GDM1 (cell line): Measurements from ENCODE around the gene CRYAA.
"Not testable (repeated sequence)": the region's sequence is repeated elsewhere in the genome, so short reads cannot be mapped to it uniquely, and the experiment has no call there.

ENCODE experiments used
- DNase-seq: peaks from one replicate; lab custom pipeline; 2025; lab: John Stamatoyannopoulos, UW

Gene CRYAA

GRCh38 chr21:43168708-43169107 lies at the start of gene CRYAA:
TSS of gene CRYAA (plus strand) at chr21:43169008. CDS start at chr21:43169100, 92 bp downstream.
- not testable (repeated sequence) for DNase-seq

DNA sequence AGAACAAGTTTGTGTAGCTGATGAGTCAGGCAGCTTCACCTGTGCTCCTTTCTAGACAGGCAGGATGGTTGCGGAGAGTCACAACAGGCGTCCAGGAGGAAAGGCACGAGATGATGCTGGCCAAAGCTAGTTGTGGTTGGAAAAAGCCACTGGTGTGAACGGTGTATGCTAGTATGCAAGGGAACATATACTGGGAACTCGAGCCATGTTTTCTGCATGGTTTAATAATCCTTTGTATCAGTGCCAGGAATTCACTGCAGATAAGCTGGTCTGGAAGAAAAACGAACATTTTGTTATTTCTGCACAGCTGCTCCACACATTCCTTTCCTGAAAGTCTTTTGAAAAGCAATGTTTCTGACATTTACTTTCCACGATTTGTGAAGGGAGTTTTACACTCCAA lies 38.7 kb upstream of the CRYAA start:
- not testable (repeated sequence) for DNase-seq

DNA sequence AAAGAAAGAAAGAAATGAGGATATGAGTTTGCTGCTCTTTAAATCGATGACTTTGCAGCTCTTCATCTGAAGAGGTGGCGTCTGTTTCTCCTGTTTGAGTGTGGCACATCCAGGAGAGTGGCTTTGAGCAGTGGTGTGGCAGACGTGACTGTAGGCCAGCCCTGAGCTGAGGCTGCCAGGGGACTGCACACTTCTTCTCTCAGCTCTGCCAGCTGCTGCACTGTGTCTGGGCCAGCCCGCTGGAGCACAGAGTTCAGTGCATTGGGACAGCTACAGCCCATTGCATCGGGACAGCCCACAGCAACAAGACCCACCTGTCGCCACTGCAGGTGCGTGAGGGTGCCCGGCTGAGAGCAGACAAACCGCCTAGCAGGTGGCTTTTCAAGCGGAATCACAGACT lies 34.3 kb upstream of the CRYAA start:
- not testable (repeated sequence) for DNase-seq

GRCh38 chr21:43138944-43139343 lies 29.9 kb upstream of the CRYAA start:
- not testable (repeated sequence) for DNase-seq

- not testable (repeated sequence) for DNase-seq
These were observed 27.4 kb upstream of the CRYAA start for GRCh38 chr21:43141407-43141806.

DNA sequence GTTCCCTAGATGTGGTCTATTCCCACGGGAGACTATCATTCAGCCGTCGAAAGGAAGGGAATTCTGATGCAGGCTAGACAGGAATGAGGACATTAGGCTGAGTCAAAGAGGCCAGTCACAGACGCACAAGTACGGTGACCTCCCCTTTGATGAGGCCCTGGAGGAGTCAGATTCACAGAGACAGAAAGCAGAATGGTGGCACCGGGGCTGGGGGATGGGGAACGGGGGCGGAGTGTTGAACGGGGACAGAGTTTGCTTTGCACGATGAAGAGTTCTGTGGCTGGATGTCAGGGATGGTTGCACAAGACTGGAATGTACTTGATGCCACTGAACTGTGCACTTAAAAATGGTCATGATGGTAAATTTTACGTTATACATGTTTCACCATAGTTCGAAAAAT lies 22.2 kb upstream of the CRYAA start:
- not testable (repeated sequence) for DNase-seq

DNA sequence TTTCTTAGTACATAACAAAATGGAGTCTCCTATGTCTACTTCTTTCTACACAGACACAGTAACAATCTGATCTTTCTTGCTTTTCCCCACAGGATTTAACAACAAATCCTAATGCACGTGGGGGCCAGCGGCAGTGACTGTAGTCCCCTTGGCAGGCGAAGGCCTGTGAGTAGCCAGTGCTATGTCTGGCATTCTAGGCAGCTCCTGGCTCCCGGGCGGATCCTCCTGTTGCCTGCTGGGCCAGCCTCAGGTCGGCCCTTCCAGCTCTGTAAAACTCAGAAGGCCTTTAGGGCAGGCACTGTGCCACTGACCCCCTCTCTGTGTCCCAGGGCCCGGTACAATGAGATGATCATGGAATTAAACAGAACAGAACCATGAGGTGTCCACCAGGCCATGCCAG lies 20.8 kb upstream of the CRYAA start:
- not testable (repeated sequence) for DNase-seq

DNA sequence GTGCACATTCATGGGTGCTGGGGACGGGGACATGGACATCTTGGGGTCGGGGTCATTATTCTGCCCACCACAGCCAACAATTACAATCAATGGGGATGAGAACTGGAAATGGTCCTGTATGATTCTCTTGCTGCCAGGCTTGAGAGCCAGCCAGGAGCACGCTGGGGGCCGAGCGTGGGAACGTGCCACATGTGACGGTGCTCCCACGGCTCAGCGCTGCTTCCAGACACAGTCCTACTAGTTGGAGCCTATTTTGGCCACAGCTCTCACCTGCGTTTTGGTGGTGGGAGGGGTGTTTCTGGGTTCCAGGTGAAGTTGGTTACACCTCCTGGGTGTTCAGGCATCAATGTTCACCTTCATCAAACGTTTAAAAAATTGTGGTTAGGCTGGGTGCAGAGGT lies 19.5 kb upstream of the CRYAA start:
- DNase-seq: not testable (repeated sequence)

DNA sequence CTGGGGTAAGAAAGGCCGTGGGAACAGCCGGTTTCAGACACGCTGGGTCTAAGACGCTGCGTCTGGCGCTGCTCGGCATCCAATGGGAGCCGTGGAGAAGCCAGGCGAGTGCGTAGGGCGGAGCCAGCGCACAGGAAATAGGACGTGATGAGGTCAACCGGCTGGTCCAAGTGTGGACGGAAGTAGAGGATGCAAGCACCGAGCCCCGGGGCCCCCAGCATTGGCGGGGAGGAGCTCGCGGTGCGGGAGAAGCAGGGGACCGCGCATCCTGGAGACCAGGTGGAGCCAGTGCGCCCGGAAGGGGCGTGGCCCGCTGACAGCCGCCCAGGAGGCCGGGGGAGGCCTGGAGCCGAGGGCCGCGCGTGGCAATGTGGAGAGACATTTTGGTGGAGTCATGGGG lies 15.2 kb upstream of the CRYAA start:
- not testable (repeated sequence) for DNase-seq

GRCh38 chr21:43159279-43160175 lies 9.3 kb upstream of the CRYAA start:
- not testable (repeated sequence) for DNase-seq

- not testable (repeated sequence) for DNase-seq
These were observed 6.7 kb upstream of the CRYAA start for GRCh38 chr21:43161826-43162707.

- not testable (repeated sequence) for DNase-seq
These were observed 6.1 kb upstream of the CRYAA start for GRCh38 chr21:43162708-43163205.

GRCh38 chr21:43164823-43165222 lies 4.0 kb upstream of the CRYAA start:
- not testable (repeated sequence) for DNase-seq

GRCh38 chr21:43165734-43166133 lies 3.1 kb upstream of the CRYAA start:
- not testable (repeated sequence) for DNase-seq

DNA sequence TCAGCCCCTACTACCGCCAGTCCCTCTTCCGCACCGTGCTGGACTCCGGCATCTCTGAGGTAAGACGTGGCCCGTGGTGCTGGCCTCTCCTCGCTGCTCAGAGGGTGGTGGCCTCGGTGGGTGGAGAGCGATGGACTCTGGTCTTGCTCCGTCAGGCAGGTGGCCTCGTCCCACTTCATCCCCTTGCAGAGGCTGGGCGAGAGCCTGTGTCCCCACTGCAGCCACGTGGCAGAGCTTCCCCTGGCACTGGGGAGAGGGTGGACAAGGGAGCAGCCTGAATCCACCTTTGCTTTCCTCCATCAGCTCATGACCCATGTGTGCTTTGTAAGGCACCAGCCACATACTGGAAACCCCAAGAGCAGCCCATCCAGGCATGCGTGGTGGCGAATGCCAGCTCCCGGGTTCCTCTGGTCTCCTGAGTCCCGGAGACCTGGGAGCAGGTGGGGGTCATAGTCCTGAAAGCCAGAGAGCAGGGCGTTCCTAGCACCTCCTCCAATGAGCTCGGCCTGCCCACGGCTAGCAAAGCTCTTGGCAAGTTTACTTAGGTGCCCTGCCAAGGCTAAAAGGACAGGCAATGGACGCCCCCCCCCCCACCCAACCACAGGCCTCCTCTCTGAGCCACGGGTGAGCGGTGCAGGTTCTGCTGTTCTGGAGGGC lies 550 bp downstream of the CRYAA start:
- DNase-seq: not testable (repeated sequence)

- not testable (repeated sequence) for DNase-seq
These were observed 1.1 kb downstream of the CRYAA start for GRCh38 chr21:43169891-43170290.

- not testable (repeated sequence) for DNase-seq
These were observed 4.0 kb downstream of the CRYAA start for GRCh38 chr21:43172812-43173211.

- DNase-seq: not testable (repeated sequence)
These were observed 4.6 kb downstream of the CRYAA start for GRCh38 chr21:43173438-43173837.

- not testable (repeated sequence) for DNase-seq
These were observed 5.1 kb downstream of the CRYAA start for GRCh38 chr21:43173930-43174329.

- not testable (repeated sequence) for DNase-seq
These were observed 6.2 kb downstream of the CRYAA start for GRCh38 chr21:43174998-43175397.

DNA sequence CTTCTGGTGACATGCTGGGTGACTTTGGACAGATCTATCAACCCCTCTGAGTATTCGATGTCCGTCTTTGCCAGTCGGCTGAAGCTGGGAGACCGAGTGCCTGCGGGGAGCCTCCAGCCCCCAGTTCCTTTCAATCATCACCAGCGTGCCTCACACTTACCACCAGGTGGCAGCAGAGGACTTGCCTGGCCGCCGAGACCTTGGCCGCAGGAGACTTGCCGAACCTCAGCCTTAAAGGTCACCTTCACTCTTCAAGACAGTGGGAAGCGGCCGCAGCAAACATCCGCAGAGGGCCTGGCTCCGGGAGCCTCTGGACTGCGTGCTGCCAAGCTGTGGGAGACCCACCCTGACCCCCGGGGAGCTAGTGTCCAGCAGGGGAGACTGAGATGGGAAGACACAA lies 7.8 kb downstream of the CRYAA start:
- not testable (repeated sequence) for DNase-seq
